KBM-7 (cell line): ENCODE results near the gene ZDHHC16.
"Not testable (repeated sequence)": the region's sequence is repeated elsewhere in the genome, so short reads cannot be mapped to it uniquely, and the experiment has no call there.

Experiments used
- DNase-seq: peaks from one replicate; pipeline ENCODE4 v3.0.0-alpha.2; 2015
- in situ Hi-C: fragments of 300-500 bp; cut with MboI; formaldehyde crosslinking; loops from 2 replicates; pipeline ENCODE4 v1.14.3; 2020; ENCODE audit warnings: low sequenced_read_pairs, low pct_unique_long_range_greater_than_20kb, mixed read lengths

ZDHHC16 gene

DNA sequence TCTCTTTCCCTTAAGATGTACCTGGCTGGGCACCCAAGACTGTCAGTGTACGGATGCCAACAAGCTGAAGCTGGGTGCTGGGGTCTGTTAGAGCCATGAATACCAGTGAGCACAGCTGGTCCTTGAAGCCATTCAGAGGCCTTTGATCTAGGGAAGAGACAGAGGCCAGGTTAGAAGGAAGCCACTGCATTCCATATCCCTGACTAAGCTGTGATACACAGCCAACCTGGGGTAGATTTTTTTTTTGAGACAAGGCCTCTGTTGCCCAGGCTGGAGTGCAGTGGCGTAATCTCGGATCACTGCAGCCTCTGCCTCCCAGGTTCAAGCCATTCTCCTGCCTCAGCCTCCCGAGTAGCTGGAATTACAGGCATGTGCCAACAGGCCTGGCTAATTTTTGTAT is 20.8 kb downstream of the ZDHHC16 start:
- DNase-seq: no peak
- in situ Hi-C loops: no loop called here

GRCh38 chr10:97468162-97468561 is 22.2 kb downstream of the ZDHHC16 start:
- no peak for DNase-seq
- in situ Hi-C loops: no loop called here

DNA sequence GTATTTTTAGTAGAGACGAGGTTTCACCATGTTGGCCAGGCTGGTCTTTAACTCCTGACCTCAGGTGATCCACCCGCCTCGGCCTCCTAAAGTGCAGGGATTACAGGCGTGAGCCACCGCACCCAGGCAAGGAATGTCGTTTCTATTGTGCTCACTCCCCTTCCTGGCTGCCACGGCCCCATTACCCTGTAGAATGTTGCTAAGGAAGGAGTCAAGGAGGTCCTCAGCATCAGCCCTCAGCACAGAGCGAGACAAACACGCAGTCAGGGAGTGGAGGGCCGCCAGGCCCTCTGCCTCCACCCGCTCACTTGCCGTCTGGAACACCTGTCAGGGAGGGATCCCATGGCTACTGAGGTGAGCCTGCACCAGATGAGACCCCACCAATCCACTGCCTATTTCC is 22.8 kb downstream of the ZDHHC16 start:
- DNase-seq, in situ Hi-C loops: not testable (repeated sequence)

GRCh38 chr10:97474918-97475317 is 28.9 kb downstream of the ZDHHC16 start:
- in situ Hi-C loops: no loop called here
- no peak for DNase-seq

DNA sequence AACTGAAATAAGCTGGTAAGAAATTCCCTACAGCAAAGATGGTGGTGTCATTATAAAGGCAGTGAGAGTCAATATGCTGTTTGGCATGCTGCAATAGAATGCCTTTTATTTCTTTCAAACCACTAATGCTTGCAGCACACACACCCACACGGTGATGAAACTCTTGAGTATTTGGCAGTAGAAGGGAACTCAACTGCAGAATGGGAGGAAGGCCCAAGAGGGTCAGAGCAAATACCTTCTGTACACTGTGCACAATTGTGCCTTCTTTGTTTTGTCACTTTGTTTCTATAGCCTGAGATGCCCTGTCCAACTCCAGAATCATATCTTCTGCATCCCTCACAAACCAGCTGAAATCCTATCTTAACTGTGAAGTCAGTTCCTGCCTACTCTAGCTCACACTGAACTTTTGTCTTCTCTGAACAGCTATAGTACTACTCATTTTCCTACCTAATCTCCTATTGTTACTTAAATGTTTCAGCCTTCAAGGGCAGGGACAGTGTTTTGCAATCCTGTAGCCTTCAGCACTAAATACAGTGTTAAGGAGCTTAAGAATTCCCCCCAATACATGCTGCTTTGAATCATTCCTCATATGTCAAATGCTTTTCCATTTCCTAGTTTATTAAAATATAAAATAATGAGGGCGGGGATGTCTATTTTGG is 30.1 kb downstream of the ZDHHC16 start:
- no peak for DNase-seq
- in situ Hi-C loops: no loop called here

DNA sequence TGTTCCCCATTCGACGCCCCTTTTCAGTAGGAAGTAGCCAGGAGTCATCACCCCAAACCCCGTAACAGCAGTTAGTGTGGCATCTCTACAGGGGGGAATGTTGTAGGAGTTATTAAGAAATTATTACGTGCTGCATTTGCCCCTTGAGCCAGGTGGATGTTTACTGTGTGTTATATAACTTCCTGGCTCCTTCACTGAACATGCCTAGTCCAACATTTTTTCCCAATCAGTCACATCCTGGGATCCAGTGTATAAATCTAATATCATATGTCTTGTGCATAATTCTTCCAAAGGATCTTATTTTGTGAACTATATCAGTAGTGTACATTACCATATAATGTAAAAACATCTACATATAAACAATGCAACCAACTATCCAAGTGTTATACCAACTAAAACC is 33.4 kb downstream of the ZDHHC16 start:
- DNase-seq, in situ Hi-C loops: not testable (repeated sequence)

DNA sequence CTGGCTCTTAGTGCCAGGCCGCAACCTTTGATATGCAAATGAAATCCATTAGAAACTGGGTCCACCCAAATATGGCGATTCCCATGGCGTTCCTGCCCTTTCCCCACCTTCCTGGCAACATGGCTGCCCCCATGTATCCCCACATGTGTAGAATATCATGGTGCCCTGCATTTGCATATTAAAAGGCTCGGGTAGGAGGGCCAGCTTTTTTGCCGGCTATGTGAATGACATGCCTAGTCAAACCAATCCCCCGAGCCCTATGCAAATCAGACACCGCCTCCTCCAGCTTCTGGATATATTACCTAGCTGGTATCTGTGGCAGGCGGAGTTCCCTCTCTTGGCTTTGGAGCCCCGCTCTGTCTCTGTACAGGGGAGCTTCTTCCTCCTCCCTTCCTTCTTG is 34.0 kb downstream of the ZDHHC16 start:
- in situ Hi-C loops: no loop called here
- DNase-seq: no peak

DNA sequence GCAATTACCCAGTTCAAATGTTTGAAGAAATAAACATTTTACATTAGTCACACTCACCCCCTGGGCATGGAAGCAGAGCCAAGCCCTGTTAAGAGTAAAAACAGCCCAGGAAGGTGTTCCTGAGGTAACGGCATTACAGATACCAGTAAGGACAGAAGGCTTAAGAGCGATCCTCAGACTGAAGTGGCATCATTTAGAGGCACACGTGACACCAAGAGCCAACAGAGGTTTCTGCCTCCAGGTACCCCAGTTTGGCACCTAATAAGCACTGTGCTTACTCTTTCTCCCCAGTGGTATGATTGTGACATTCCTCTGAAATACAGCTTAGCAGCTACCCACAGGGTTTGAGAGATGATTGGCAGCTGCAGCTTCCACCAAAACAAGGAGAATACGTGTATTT is 35.1 kb downstream of the ZDHHC16 start:
- no peak for DNase-seq
- in situ Hi-C loops: no loop called here

GRCh38 chr10:97482381-97482780 is 36.4 kb downstream of the ZDHHC16 start:
- in situ Hi-C loops: no loop called here
- no peak for DNase-seq

- no peak for DNase-seq
- in situ Hi-C loops: no loop called here
These were observed 37.5 kb downstream of the ZDHHC16 start for GRCh38 chr10:97483506-97483905.

GRCh38 chr10:97483921-97484320 is 37.9 kb downstream of the ZDHHC16 start:
- in situ Hi-C loops: no loop called here
- DNase-seq: no peak

- in situ Hi-C loops: no loop called here
These were observed 39.8 kb downstream of the ZDHHC16 start for GRCh38 chr10:97485647-97486281.

DNA sequence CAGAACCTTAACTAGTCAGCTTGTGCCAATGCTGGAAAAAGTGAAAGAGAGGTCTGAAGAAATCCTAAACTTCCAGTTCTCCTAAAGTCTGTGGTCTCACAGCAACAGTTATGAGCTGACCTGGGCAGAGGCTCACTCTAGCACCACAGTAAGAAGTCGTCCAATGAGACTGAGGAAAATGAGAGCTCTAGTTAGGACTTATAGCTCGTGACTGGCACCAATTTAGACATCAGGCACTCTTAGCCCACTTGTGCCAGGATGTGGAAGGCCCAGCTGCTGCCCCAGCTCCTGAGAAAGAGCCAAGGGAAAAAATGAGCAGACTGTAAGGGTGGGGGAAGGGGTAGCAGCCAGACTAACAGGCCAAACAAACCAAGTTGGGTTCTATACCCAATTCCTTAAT is 44.6 kb downstream of the ZDHHC16 start:
- DNase-seq: no peak
- in situ Hi-C loops: no loop called here

More at GRCh38 chr10:97485647-97486281, 39.8 kb downstream of the ZDHHC16 start:
- no peak for DNase-seq

- no peak for DNase-seq
- in situ Hi-C loops: no loop called here
These were observed 48.2 kb downstream of the ZDHHC16 start for GRCh38 chr10:97494151-97494550.

DNA sequence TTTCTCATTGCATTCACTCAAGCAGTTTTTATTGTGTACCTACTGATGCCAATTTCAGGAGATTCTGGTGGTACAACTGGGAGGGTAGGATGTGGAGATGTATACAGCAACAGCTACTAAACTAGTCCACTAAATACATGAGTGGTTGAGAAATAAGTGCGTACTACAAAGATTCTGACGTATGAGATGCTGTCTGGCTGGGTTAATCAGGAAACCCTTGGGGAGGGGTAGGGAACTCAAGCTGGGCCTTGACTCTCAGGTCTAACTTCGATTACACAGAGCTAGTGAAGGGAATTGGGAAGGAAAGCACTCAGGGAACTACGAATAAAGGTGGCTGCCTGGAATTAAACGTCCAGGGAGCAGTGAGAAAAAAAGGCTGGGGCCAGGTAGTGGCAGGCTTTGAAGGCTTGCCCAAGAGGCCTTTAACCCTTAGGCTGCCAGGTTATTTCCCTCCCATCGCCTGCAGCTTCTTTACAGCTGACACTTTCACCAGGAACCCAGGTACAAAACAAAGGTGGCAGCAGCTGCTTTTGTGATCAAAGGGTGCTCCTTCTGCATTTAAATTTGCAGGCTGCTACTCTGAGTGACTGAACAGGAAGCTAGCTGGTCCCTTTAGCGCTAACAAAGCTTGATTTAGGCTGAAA is 49.0 kb downstream of the ZDHHC16 start:
- in situ Hi-C loops: no loop called here
- no peak for DNase-seq

- in situ Hi-C loops: no loop called here
- DNase-seq: peak; percentile 84
These were observed 51.6 kb downstream of the ZDHHC16 start for GRCh38 chr10:97497572-97498075.

DNA sequence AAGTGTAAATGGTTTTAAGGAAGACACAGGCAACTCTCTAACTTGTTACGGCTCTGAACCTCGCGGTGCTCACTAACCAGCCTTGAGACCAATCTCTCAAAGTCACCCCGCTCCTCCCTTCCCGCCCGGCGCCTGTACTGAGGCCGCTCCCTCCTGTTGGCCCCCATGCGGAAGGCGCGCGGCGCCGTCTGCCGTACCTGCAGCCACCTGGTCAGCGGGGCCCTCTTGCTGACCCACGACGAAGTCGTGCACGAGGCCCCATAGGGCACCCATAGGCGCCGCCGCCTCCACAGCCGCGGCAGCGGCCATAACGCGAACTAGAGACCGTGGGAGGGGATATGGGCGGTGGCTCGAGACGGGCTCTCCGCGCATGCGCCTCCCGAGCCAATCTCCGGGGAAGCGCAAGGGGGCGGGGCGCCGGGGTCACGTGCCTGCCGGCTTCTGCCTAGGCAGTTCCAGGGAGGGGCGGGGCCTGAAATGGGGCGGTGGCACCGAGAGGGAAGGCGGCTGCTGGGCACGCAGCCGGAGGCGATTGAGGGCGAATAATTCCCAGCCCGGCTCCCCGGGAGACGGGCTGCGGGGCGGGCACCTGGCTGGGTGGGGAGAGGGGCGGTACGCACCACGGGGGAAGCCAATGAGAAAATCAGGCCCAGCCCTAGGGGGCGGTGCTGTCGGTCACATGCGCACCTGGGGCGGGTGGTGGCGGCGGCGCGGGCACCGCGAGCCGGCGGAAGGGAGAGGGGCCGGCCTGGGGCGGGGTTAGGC is 52.3 kb downstream of the ZDHHC16 start, which contains the start of gene MMS19:
TSS of gene MMS19 (minus strand) at position 347 of the 765 bp plus-strand sequence. CDS start at position 309, 38 bp downstream.
- in situ Hi-C loops: no loop called here
- DNase-seq: peak; percentile 96

- peak; percentile 40 for DNase-seq
- in situ Hi-C loops: no loop called here
These were observed 53.0 kb downstream of the ZDHHC16 start, which contains the start of gene UBTD1 for GRCh38 chr10:97498841-97499560. UBTD1 (plus strand) TSS chr10:97498924; CDS start chr10:97499204, 280 bp downstream.
